ENCODE data around the gene ZNF850. TPM values are rescaled to one million over a fixed set of nuclear protein-coding genes. Genes with fewer than 3 reads are reported as not detected.
A peak's percentile ranks its signal among the peaks of the same experiment; 100 is the strongest.
"Not testable (repeated sequence)": the region's sequence is repeated elsewhere in the genome, so short reads cannot be mapped to it uniquely, and the experiment has no call there.

The ZNF850 gene
- 3.1 and 3.9 TPM in 2 replicates for total RNA-seq

DNA sequence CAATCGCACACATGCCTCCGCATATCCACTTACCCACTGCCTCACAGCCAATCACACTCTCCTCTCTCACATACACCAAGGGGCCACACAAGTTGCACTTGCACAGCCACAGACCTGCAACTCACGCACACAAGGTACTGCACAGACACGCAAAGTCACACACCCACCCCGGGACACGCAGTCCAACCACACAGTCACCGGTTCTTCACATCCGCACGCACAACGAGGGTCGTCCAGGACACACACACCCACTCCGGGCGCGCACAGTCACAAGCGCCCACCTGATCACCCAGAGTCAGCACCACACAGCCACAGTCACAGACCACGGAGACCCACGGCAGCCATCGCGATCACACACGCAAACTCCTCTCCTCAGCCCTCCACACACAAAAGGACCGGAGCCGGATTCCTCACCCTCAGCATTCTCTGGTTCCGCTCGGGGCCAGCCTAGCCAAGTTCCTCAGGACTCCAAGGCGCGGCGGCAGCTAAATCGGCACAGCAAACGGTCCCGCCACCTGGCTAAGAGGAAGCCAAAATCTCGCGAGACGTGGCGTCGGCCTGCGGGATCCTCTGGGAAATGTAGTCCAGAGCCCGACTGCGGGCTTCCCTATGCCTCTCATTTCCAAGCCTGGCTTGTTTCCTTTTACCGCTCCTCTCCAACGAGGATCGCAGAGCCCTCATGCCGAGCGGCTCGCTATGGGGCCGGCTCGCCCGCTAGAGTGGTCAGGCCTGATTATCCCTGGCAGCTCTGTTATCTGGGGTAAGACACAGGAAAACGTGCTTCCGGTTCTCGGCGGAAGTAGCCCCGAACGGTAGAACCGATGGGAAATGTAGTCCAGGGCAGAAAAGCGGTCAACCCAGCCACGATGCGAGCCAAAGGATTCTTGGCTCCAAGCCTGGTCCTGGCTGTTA lies at the start of gene ZNF850:
Gene ZNF850 (minus strand): TSS at position 497 of the 912 bp plus-strand sequence. CDS start 10,201 bp downstream, outside the sequence.
- DNase-seq (ENCODE audit: low read depth), result peak; percentile 83

DNA sequence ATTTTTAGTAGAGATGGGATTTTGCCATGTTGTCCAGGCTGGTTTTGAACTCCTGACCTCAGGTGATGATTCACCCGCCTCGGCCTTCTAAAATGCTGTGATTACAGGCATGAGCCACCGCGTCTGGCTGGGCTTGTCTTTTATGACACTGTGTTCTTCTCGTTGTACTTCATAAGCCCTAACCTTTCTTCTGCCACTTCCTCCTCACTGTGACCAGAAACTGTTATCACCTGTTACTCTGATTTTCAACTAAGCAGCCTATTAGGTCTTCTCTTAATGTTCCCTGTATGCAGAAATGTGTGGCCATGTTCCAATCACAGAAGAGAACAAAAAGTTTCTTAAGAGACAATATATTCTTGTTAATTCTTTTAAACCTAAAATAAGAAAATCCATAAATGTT lies 49.2 kb upstream of the ZNF850 start:
- DNase-seq (ENCODE audit: low read depth), result no peak

DNA sequence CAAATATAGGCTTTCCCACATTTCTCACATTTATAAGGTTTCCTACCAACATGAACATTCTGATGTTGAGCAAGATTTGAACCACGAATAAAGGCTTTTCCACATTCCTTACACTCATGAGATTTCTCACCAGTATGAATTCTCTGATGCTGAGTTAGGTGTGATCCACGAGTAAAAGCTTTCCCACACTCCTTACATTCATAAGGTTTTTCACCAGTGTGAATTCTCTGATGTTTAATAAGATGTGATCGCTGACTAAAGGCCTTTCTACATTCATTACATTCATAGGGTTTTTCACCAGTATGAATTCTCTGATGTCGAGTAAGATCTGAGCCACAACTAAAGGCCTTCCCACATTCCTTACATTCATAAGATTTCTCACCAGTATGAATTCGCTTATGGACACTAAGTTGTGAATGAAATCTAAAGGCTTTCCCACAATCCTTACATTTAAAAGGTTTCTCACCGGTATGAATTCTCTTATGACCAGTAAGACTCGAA lies 46.6 kb upstream of the ZNF850 start:
- DNase-seq (ENCODE audit: low read depth), result peak; percentile 7

DNA sequence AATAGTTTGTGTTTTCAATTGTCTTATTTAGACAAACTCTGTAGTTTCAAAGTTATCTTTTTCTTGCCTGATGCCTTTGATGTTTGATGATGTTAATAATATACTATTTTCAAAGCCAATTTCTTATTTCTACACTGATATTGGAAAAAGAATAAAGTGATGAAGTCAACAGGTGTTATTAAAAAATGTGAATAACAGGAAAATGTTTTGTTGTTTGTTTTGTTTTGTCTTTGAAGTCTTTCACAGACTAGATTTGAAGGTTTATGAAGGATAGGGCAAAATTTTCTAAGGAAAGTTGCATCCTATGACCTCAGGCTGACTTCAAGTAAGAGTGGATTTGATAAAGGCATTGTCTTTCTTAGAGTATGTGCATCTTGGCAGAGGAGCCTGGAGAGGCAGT lies 34.4 kb upstream of the ZNF850 start:
- no peak for DNase-seq (ENCODE audit: low read depth)

DNA sequence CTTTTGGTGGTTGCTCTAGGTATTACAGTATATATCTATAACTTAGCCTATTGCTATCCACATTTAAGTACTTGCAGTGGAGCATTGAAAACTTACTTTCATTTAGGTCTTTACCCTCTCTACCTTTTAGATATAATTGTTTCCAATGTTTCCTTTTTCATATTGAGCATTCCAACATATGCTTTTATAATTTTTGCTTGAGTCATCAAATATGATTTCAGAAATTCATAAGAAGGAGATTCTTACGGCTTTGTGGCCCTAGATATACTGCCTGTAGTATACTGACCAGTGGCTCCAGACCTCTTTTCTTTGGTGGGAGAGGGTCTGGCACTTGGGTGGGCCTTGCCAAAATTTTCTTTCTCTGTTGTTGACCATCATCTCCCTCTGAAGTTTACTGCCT lies 32.8 kb upstream of the ZNF850 start:
- no peak for DNase-seq (ENCODE audit: low read depth)

DNA sequence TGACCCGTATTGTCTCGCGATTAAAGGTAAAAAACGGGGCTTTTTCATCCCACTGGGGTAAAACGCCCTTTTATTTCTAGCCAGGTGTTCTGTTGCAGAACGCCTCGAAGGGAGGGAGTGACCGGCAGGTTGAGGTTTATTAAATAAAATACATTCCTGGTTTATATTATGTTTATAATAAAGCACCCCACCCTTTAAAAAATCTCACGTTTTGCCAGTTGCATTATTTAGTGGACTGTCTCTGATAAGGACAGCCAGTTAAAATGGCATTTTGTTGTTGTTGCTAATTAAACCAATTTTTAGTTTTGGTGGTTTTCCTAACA lies 25.1 kb upstream of the ZNF850 start:
- DNase-seq (ENCODE audit: low read depth), result no peak

DNA sequence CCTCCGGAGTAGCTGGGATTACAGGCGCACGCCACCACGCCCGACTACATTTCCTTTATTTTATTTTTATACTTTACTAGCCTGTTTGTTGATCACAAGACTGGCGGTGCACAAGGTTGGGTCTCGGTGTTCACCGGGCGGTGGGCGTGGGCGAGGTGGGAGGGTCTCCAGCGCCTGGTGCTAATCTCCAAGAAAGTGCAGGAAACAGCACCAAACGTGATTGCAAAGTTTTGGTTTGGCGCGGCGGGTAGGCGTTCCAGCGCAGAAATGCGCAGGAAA lies 24.0 kb upstream of the ZNF850 start:
- no peak for DNase-seq (ENCODE audit: low read depth)

DNA sequence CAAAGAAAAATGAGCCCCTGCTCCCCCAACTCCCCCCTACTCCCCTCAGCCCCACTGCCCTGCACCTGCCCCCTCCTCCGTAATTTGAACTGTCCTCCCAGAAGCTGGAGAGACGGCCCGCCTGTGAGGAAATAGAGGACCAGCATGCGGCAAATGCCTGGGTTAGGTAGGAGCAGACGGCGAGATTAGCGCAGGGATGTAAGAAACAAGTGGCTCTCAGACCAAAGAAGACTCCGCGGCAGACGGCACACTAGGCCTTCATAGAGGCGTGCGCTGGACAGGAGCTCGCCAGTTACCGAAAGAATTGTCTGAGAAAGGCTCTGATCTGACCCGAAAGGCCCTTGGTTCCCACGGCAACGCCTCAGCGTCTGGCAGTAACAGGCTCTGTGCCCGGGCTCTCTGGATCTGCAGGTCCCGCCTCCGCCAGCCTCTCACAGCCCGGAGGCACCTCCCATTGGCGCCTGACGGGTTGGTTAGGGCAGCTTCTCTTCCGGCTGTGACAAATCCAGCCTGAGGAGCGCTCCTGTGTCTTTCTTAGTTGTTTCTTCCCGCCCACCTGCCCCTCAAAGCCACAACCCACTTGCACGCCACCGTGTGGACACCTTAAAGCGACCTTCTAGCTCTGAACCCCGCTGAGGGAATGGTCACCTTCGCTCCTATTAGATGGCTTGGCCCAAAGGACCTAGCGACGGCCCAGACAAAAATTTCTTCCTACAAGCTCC lies 19.0 kb upstream of the ZNF850 start:
- not testable (repeated sequence) for DNase-seq (ENCODE audit: low read depth)

DNA sequence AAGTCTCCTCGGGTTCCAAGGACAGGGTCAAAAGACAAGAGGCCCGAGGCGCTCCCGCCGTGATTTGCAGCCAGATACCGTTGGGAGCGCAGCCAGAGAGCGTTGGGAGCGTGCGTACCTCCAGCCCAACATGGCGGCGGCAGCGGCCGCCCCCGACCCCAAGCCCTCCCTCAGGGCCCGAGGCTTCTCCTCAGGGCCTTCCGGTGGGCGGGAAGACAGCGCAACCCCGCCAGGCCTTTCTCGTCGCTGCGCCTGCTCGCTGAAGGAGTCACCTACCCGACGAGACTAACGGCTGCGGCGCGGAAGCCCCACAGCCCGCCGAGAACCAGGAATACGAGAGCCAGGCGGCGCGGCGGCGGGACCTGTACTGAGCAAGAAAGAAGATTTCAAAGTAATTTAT lies 3.2 kb upstream of the ZNF850 start:
- DNase-seq (ENCODE audit: low read depth), result no peak

DNA sequence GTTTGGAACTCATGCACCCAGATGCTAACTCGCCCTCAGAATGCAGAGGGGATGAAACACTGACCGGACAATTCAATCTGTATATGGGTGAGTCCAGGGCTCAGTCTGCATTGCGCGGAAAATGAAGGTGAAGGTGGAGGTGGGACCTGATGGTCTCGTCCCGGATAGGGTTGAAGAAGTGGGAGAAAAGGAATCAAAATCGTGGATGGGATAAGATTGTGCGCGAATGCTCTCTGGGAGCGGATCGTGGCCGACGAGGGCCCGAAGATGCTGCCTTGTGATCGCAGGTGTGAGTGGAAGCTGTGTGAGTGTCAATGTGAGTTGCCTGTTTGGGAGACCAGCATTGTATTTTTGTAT lies 594 bp upstream of the ZNF850 start:
- DNase-seq (ENCODE audit: low read depth), result no peak

DNA sequence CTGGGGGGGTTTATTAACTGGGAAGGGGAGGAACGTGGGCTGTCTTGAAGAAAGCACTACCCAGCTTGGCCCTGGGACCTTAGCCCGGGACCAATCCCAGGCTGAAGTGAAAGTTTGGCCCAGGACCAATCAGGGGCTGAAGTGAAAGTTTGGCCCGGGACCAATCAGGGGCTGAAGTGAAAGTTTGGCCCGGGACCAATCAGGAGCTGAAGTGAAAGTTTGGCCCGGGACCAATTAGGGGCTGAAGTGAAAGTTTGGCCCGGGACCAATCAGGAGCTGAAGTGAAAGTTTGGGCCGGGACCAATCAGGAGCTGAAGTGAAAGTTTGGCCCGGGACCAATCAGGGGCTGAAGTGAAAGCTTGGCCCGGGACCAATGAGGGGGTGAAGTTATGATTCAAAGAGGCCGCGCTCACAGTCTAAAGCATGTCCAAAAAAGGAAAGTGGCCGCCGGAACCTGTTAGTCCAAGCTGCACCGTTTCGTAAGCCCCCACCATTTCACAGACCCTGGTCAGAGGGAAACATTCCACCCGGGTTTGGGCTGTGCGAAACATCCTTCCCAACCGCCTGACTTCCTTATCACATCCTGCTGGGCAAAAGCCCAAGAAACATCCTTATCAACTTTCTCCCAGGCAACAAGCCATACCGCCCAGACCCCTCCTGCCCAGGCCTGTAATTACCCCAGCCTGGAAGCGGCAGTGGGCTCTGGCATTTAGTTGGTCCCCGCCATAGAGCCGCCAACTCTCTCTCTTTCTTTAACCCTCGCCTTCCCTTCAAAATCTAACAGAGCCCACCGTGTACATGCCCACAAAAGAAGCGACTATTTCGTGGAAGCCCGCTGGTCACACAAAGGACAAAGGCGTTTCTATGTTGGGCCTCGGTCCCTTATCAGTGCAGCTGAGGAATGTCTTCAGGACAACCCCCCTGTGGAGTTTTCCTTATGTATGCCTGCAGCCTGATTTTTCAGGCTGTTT lies 1.1 kb downstream of the ZNF850 start:
- DNase-seq (ENCODE audit: low read depth), result peak; percentile 68

DNA sequence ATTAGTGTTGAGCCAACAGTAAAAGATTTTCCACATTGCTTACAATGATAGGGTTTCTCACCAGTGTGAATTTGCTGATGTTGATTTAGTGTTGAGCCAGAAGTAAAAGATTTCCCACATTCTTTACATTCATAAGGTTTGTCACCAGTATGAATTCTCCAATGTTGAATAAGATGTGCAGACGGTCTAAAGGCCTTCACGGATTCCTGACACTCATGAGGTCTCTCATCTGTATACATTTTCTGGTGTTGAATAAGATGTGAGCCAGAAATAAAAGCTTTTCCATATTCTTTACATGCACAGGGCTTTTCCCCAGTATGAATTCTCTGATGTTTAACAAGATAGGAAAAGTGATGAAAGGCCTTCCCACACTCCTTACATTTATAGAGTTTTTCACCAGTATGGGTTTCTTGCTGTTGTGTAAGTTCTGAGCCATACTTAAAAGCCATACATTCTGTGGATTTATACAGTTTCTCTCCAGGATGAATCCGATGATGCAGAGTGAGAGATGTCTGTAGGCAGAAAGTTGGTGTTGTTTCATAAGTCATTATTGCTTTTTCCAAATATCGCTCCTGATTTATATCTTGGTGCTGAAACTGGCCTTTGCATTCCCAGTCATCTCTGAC lies 22.4 kb downstream of the ZNF850 start:
- DNase-seq (ENCODE audit: low read depth), result no peak

DNA sequence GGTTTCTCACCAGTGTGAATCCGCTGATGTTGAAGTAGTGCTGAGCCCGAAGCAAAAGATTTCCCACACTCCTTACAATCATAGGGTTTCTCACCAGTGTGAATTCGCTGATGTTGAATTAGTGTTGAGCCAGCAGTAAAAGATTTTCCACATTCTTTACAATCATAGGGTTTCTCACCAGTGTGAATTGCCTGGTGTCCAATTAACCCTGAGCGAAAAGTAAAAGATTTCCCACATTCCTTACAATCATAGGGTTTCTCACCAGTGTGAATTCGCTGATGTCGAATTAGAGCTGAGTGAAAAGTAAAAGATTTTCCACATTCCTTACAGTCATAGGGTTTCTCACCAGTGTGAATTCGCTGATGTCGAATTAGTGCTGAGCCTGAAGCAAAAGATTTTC lies 23.0 kb downstream of the ZNF850 start:
- not testable (repeated sequence) for DNase-seq (ENCODE audit: low read depth)

DNA sequence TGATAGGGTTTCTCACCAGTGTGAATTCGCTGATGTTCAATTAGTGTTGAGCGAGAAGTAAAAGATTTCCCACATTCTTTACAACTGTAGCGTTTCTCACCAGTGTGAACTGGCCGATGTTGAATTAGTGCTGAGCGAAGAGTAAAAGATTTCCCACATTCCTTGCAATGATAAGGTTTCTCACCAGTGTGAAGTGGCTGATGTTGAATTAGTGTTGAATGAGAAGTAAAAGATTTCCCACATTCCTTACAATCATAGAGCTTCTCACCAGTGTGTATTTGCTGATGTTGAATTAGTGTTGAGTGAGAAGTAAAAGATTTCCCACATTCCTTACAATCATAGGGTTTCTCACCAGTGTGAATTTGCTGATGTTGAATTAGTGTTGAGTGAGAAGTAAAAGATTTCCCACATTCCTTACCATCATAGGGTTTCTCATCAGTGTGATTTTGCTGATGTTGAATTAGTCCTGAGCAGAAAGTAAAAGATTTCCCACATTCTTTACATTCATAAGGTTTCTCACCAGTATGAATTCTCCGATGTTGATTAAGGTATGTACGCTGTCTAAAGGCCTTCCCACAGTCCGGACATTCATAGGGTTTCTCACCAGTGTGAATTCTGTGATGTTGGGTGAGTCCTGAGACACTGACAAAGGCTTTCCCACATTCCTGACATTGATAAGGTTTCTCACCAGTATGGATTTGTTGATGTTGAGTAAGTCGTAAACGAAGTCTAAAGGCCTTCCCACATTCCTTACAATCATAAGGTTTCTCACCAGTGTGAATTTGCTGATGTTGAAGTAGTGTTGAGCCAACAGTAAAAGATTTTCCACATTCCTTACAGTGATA lies 24.0 kb downstream of the ZNF850 start:
- DNase-seq (ENCODE audit: low read depth), result no peak

DNA sequence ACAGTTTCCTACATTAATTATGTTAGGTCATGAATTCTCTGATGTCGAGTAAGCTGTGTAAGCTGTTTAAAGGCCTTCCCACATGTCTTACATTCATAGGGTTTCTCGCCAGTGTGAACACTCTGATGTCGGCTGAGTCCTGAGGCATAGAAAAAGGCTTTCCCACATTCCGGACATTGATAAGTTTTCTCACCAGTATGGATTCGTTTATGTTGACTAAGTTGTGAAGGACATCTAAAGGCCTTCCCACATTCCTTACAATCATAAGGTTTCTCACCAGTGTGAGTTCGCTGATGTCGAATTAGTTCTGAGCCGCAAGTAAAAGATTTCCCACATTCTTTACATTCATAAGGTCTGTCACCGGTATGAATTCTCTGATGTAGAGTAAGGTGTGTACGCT lies 24.9 kb downstream of the ZNF850 start:
- DNase-seq (ENCODE audit: low read depth), result no peak

DNA sequence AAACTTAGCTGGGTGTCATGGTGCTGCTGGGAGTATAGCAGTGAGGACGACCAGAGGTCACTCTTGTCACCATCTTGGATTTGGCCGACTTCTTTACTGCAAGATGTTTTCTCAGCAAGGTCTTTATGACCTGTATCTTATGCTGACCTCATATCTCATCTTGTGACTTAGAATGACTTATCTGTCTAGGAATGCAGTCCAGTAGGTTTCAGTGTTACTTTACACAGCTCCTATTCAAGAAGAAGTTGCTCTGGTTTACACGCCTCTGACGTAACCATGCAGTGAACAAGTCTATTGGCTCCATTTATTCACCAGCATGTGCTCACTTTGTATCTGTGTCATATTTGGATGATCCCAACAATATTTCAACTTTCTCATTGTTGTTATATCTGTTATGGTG lies 26.7 kb downstream of the ZNF850 start:
- DNase-seq (ENCODE audit: low read depth), result no peak

DNA sequence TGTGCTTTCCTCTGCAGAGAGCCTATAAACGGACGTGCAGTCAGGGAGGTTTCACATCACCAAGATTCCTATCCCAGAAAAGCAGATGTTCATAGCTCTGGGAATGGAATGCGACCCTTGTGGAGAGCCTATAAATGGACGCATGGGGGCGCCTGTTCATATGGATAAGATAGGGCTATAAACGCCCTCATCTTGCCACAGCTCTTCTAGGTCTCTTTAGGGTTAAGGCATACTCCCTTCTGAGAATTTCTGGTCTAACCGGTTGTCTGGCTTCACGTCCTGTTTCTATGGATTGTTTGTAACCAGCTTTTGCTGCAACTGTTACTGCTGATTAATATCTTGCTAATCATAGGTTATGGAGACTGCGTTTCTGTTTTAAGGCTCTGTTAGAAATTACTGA lies 36.4 kb downstream of the ZNF850 start:
- not testable (repeated sequence) for DNase-seq (ENCODE audit: low read depth)

DNA sequence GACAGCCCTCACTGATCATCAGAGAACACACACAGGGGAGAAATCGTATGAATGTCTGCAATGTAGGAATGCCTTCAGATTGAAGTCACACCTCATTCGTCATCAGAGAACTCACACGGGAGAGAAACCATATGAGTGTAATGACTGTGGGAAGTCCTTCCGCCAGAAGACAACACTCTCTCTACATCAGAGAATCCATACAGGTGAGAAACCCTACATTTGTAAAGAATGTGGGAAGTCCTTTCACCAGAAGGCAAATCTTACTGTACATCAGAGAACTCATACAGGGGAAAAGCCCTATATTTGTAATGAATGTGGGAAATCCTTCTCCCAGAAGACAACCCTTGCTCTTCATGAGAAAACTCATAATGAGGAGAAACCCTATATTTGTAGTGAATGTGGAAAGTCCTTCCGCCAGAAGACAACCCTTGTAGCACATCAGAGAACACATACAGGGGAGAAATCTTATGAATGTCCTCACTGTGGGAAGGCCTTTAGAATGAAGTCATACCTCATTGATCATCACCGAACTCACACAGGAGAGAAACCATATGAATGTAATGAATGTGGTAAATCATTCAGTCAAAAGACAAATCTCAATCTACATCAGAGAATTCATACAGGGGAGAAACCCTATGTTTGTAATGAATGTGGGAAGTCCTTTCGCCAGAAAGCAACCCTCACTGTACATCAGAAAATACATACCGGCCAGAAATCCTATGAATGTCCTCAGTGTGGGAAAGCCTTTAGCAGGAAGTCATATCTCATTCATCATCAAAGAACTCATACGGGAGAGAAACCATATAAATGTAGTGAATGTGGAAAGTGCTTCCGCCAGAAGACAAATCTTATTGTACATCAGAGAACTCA lies 52.7 kb downstream of the ZNF850 start:
- no peak for DNase-seq (ENCODE audit: low read depth)

DNA sequence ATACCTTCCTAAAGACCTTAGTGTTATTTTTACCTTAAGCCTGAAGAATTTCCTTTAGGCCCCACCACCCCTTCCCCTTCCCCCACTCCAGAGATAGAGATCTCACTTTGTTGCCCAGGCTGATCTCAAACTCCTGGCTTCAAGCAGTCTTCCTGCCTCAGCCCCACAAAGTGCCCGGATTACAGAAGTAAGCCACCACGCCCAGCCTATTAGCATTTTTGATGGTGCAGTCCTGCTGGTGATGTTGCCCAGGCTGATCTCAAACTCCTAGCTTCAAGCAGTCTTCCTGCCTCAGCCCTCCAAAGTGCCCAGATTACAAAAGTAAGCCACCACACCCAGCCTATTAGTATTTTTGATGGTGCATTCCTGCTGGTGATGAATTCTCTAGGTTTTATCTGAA lies 63.2 kb downstream of the ZNF850 start:
- no peak for DNase-seq (ENCODE audit: low read depth)

DNA sequence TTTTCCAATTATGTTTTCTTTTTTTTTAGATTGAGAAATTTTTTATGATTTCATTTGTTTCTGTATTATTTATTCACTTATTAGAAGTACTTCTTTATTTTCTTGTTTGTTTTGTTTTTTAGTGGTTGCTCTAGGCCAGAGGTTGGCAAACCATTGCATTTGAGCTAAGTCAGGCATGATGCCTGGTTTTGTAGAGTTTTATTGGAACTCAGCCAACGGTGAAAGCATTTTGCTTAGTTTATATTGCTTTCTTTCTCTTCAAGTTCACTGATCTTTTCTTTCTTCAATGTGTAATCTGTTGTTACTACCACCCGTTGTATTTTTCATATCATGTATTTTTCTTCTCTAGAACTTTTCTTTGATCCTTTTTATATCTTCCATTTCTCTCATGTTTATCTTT lies 65.5 kb downstream of the ZNF850 start:
- no peak for DNase-seq (ENCODE audit: low read depth)
